HG03354 (cell line): ENCODE data around the gene ZCCHC14.
"Not testable (repeated sequence)": the region's sequence is repeated elsewhere in the genome, so short reads cannot be mapped to it uniquely, and the experiment has no call there.

Source experiments
- ATAC-seq: cut with Tn5 transposase; IDR thresholded peaks from one replicate; pipeline ENCODE4 v1.9.1; 2021; ENCODE audit warnings: mild to moderate bottlenecking; ENCODE audit not compliant: unreplicated experiment, poor library complexity, severe bottlenecking

Gene ZCCHC14

GRCh38 chr16:87484487-87485331 lies 8.1 kb downstream of the ZCCHC14 start:
- no peak for ATAC-seq

- ATAC-seq: no peak
These were observed 9.3 kb downstream of the ZCCHC14 start for GRCh38 chr16:87483481-87483880.

- not testable (repeated sequence) for ATAC-seq
These were observed 10.2 kb downstream of the ZCCHC14 start for GRCh38 chr16:87482670-87483069.

GRCh38 chr16:87482266-87482665 lies 10.6 kb downstream of the ZCCHC14 start:
- ATAC-seq: no peak

GRCh38 chr16:87481711-87482110 lies 11.1 kb downstream of the ZCCHC14 start:
- not testable (repeated sequence) for ATAC-seq

- ATAC-seq: not testable (repeated sequence)
These were observed 15.4 kb downstream of the ZCCHC14 start for GRCh38 chr16:87477209-87477981.

- ATAC-seq: no peak
These were observed 18.2 kb downstream of the ZCCHC14 start for GRCh38 chr16:87474566-87474996.

- no peak for ATAC-seq
These were observed 18.8 kb downstream of the ZCCHC14 start for GRCh38 chr16:87474017-87474416.

- no peak for ATAC-seq
These were observed 19.9 kb downstream of the ZCCHC14 start for GRCh38 chr16:87472935-87473334.

GRCh38 chr16:87472142-87472778 lies 20.6 kb downstream of the ZCCHC14 start:
- no peak for ATAC-seq

GRCh38 chr16:87471278-87472141 lies 21.3 kb downstream of the ZCCHC14 start:
- ATAC-seq: no peak

- no peak for ATAC-seq
These were observed 22.5 kb downstream of the ZCCHC14 start for GRCh38 chr16:87470332-87470731.

GRCh38 chr16:87469169-87469568 lies 23.7 kb downstream of the ZCCHC14 start:
- no peak for ATAC-seq

GRCh38 chr16:87468550-87468949 lies 24.3 kb downstream of the ZCCHC14 start:
- no peak for ATAC-seq

GRCh38 chr16:87466975-87467501 lies 25.8 kb downstream of the ZCCHC14 start:
- ATAC-seq: no peak

- no peak for ATAC-seq
These were observed 26.9 kb downstream of the ZCCHC14 start for GRCh38 chr16:87465879-87466278.

GRCh38 chr16:87465306-87465705 lies 27.5 kb downstream of the ZCCHC14 start:
- ATAC-seq: no peak

- peak; percentile 60 for ATAC-seq
These were observed 28.0 kb downstream of the ZCCHC14 start for GRCh38 chr16:87464691-87465300.
